SU-DHL-6 (cell line): Measurements from ENCODE around the gene CPNE4.

Experiments
- H2AFZ ChIP-seq: fragments of 200-600 bp; sonication (generic); 2 replicates; pipeline ENCODE4 v1.6.1; 2014; ENCODE audit warnings: low read depth, mild to moderate bottlenecking, moderate library complexity, mixed read lengths, antibody characterized with exemption, low read length; ENCODE audit not compliant: severe bottlenecking
- H3F3A ChIP-seq: fragments of 200-600 bp; shearing (Covaris generic); 2 replicates; pipeline ENCODE4 v1.6.0; 2016; ENCODE audit warnings: antibody characterized with exemption, mild to moderate bottlenecking; ENCODE audit not compliant: insufficient read depth
- H3K27ac ChIP-seq: fragments of 200-600 bp; sonication (generic); 2 replicates; pipeline ENCODE4 v1.5.1; 2016; ENCODE audit warnings: low read depth, mild to moderate bottlenecking, low read length, moderate library complexity, mixed read lengths
- H3K27me3 ChIP-seq: fragments of 200-600 bp; sonication (generic), shearing (Covaris generic); 2 replicates; pipeline ENCODE4 v1.6.0; 2014; ENCODE audit warnings: mild to moderate bottlenecking, low read length
- H3K36me3 ChIP-seq: fragments of 200-600 bp; sonication (generic); 2 replicates; pipeline ENCODE4 v1.6.1; 2014; ENCODE audit warnings: mild to moderate bottlenecking, low read length, mixed read lengths
- H3K4me2 ChIP-seq: fragments of 300-600, 200-600 bp; shearing (Covaris generic), sonication (generic); 2 replicates; pipeline ENCODE4 v1.6.0; 2014; ENCODE audit warnings: low read length, low read depth, mild to moderate bottlenecking; ENCODE audit not compliant: poor library complexity, severe bottlenecking
- H3K4me3 ChIP-seq: fragments of 200-600 bp; sonication (generic); 2 replicates; pipeline ENCODE4 v1.5.1; 2014; ENCODE audit warnings: antibody characterized with exemption, low read length, mild to moderate bottlenecking, mixed read lengths; ENCODE audit not compliant: insufficient read depth, poor library complexity, severe bottlenecking
- H3K79me2 ChIP-seq: fragments of 200-600 bp; sonication (generic); 2 replicates; pipeline ENCODE4 v1.6.1; 2014; ENCODE audit warnings: mild to moderate bottlenecking, low read length, moderate library complexity; ENCODE audit not compliant: insufficient read depth
- H3K9ac ChIP-seq: fragments of 200-600 bp; sonication (generic); 2 replicates; pipeline ENCODE4 v1.7.0; 2014; ENCODE audit warnings: mild to moderate bottlenecking, low read length
- H3K9me2 ChIP-seq: fragments of 200-600 bp; sonication (generic); replicated peaks from 2 replicates; pipeline ENCODE4 v1.6.1; 2014; ENCODE audit warnings: low read length; ENCODE audit not compliant: insufficient read depth
- H3K9me3 ChIP-seq: fragments of 200-600 bp; sonication (generic); 2 replicates; pipeline ENCODE4 v1.6.1; 2014; ENCODE audit warnings: low read length, mixed read lengths; ENCODE audit not compliant: insufficient read depth
- H4K20me1 ChIP-seq: fragments of 200-600 bp; sonication (generic); 2 replicates; pipeline ENCODE4 v1.6.1; 2014; ENCODE audit warnings: low read depth, mild to moderate bottlenecking, antibody characterized with exemption, low read length, moderate library complexity, mixed read lengths
- EZH2phosphoT487 ChIP-seq: fragments of 200-600 bp; sonication (generic), shearing (Covaris generic); conservative IDR thresholded peaks from 2 replicates; pipeline ENCODE4 v1.6.1; 2018; ENCODE audit warnings: mild to moderate bottlenecking, antibody characterized with exemption, low read length, moderate library complexity, mixed read lengths
- TF ChIP-seq, protein P1 (sequence below): fragments of 200-600 bp; sonication (generic); IDR thresholded peaks from one replicate; pipeline ENCODE4 v1.5.1; 2017; ENCODE audit warnings: antibody characterized with exemption, mild to moderate bottlenecking, low read length, moderate library complexity; ENCODE audit not compliant: insufficient read depth, poor library complexity, severe bottlenecking

Gene CPNE4

GRCh38 chr3:131560795-131561194 lies 474.0 kb downstream of the CPNE4 start:
- no peaks in the 10 kb centered on the region for H3F3A ChIP-seq
- TF ChIP-seq EZH2phosphoT487, result no peak
- H3K9me2 ChIP-seq, result no peaks in the 10 kb centered on the region
- no peaks in the 10 kb centered on the region for H3K36me3 ChIP-seq
- H3K79me2 ChIP-seq, result no peaks in the 10 kb centered on the region
- H2AFZ ChIP-seq, result no peak overlapping the region
- H3K27me3 ChIP-seq, result no peaks in the 10 kb centered on the region
- no peak overlapping the region for H3K9ac ChIP-seq
- no peak overlapping the region for H3K4me2 ChIP-seq
- no peaks in the 10 kb centered on the region for H4K20me1 ChIP-seq
- H3K4me3 ChIP-seq, result no peak overlapping the region
- no peaks in the 10 kb centered on the region for H3K9me3 ChIP-seq
- H3K27ac ChIP-seq, result no peak overlapping the region

GRCh38 chr3:131555456-131555855 lies 479.4 kb downstream of the CPNE4 start:
- no peaks in the 10 kb centered on the region for H3K9me2 ChIP-seq
- no peaks in the 10 kb centered on the region for H3F3A ChIP-seq
- TF ChIP-seq EZH2phosphoT487, result no peak
- TF ChIP-seq, protein P1, sequence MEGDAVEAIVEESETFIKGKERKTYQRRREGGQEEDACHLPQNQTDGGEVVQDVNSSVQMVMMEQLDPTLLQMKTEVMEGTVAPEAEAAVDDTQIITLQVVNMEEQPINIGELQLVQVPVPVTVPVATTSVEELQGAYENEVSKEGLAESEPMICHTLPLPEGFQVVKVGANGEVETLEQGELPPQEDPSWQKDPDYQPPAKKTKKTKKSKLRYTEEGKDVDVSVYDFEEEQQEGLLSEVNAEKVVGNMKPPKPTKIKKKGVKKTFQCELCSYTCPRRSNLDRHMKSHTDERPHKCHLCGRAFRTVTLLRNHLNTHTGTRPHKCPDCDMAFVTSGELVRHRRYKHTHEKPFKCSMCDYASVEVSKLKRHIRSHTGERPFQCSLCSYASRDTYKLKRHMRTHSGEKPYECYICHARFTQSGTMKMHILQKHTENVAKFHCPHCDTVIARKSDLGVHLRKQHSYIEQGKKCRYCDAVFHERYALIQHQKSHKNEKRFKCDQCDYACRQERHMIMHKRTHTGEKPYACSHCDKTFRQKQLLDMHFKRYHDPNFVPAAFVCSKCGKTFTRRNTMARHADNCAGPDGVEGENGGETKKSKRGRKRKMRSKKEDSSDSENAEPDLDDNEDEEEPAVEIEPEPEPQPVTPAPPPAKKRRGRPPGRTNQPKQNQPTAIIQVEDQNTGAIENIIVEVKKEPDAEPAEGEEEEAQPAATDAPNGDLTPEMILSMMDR, result no peak
- H4K20me1 ChIP-seq, result no peaks in the 10 kb centered on the region
- no peaks in the 10 kb centered on the region for H3K79me2 ChIP-seq
- H2AFZ ChIP-seq, result no peak overlapping the region
- H3K4me3 ChIP-seq, result no peak overlapping the region
- no peaks in the 10 kb centered on the region for H3K36me3 ChIP-seq
- no peak overlapping the region for H3K27ac ChIP-seq
- H3K9me3 ChIP-seq, result no peaks in the 10 kb centered on the region
- H3K9ac ChIP-seq, result no peak overlapping the region
- H3K4me2 ChIP-seq, result no peak overlapping the region
- no peaks in the 10 kb centered on the region; the same call in 1 of the 2 replicates for H3K27me3 ChIP-seq

GRCh38 chr3:131553495-131554247 lies 481.1 kb downstream of the CPNE4 start:
- no peak overlapping the region for H2AFZ ChIP-seq
- no peak overlapping the region for H3K9ac ChIP-seq
- no peaks in the 10 kb centered on the region; the same call in 1 of the 2 replicates for H3K27me3 ChIP-seq
- no peak overlapping the region for H3K27ac ChIP-seq
- H3K9me3 ChIP-seq, result no peaks in the 10 kb centered on the region
- no peaks in the 10 kb centered on the region for H3K36me3 ChIP-seq
- no peaks in the 10 kb centered on the region for H3F3A ChIP-seq
- no peak overlapping the region for H3K4me2 ChIP-seq
- H3K9me2 ChIP-seq, result no peaks in the 10 kb centered on the region
- no peaks in the 10 kb centered on the region for H3K79me2 ChIP-seq
- TF ChIP-seq, protein P1, result no peak
- no peak for TF ChIP-seq EZH2phosphoT487
- no peaks in the 10 kb centered on the region for H4K20me1 ChIP-seq
- no peak overlapping the region for H3K4me3 ChIP-seq

DNA sequence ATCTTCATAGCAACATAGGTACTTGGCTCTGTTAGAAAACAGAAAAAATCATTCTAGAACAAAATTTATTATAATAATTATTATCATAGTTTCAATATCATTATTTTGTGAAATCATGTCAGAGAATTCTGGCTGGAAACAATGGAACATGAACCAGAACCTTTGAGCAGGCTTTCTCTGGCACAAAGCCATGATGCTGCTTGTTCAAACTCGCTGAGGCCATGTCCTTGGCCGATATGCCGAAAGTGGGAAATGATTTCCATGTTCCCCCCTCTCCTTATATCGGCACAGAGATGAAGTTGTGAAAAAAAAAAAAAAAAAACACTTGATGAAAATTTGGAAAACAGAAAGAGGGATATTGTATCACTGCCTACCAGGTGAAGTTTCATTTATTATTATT lies 483.1 kb downstream of the CPNE4 start:
- Histone ChIP-seq H3K79me2 (no peaks in the 10 kb centered on the region), H2AFZ (no peak overlapping the region), H3K27ac (no peak overlapping the region), H3K4me2 (no peak overlapping the region), H3K27me3 (no peaks in the 10 kb centered on the region; the same call in 1 of the 2 replicates), H4K20me1 (no peaks in the 10 kb centered on the region), H3F3A (no peaks in the 10 kb centered on the region), H3K9me2 (no peaks in the 10 kb centered on the region), H3K9ac (no peak overlapping the region), H3K9me3 (no peaks in the 10 kb centered on the region), H3K36me3 (no peaks in the 10 kb centered on the region), H3K4me3 (no peak overlapping the region)
- TF ChIP-seq EZH2phosphoT487, result no peak
- TF ChIP-seq, protein P1, result no peak
